DOHH2 (cell line): Measurements from ENCODE around the gene MYLK.

ENCODE experiments used
- H3F3A ChIP-seq: fragments of 200-600 bp; sonication (generic), shearing (Covaris generic); 2 replicates; pipeline ENCODE4 v1.6.0; 2016; ENCODE audit warnings: antibody characterized with exemption, mild to moderate bottlenecking; ENCODE audit not compliant: control insufficient read depth, insufficient read depth
- H3K27ac ChIP-seq: fragments of 200-600 bp; sonication (generic); 2 replicates; pipeline ENCODE4 v1.5.1; 2014; ENCODE audit warnings: low read depth, mild to moderate bottlenecking, low read length, moderate library complexity
- H3K27me3 ChIP-seq: fragments of 200-600 bp; sonication (generic); 2 replicates; pipeline ENCODE4 v1.6.1; 2014; ENCODE audit warnings: mild to moderate bottlenecking, low read length, mixed read lengths; ENCODE audit not compliant: control insufficient read depth
- H3K36me3 ChIP-seq: fragments of 200-600 bp; sonication (generic); 2 replicates; pipeline ENCODE4 v1.6.1; 2014; ENCODE audit warnings: mild to moderate bottlenecking, low read length, moderate library complexity, mixed read lengths; ENCODE audit not compliant: control insufficient read depth
- H3K4me1 ChIP-seq: fragments of 200-600 bp; sonication (generic); 2 replicates; pipeline ENCODE4 v1.6.1; 2014; ENCODE audit warnings: mild to moderate bottlenecking, low read length, mixed read lengths; ENCODE audit not compliant: control insufficient read depth
- H3K4me2 ChIP-seq: fragments of 200-600 bp; sonication (generic); 2 replicates; pipeline ENCODE4 v1.6.0; 2014; ENCODE audit warnings: mild to moderate bottlenecking, low read length, moderate library complexity
- H3K4me3 ChIP-seq: fragments of 200-600 bp; sonication (generic); 2 replicates; pipeline ENCODE4 v1.5.1; 2014; ENCODE audit warnings: mild to moderate bottlenecking, low read length, mixed read lengths
- H3K79me2 ChIP-seq: fragments of 200-600 bp; sonication (generic); 2 replicates; pipeline ENCODE4 v1.6.1; 2014; ENCODE audit warnings: mild to moderate bottlenecking, low read length, mixed read lengths; ENCODE audit not compliant: control insufficient read depth
- H3K9me2 ChIP-seq: fragments of 200-600 bp; sonication (generic); replicated peaks from 2 replicates; pipeline ENCODE4 v1.6.1; 2014; ENCODE audit warnings: mild to moderate bottlenecking, low read length, mixed read lengths; ENCODE audit not compliant: control insufficient read depth
- H3K9me3 ChIP-seq: fragments of 200-600 bp; sonication (generic); 2 replicates; pipeline ENCODE4 v1.6.1; 2014; ENCODE audit warnings: antibody characterized with exemption, low read length, mixed read lengths; ENCODE audit not compliant: control insufficient read depth, insufficient read depth
- H4K20me1 ChIP-seq: fragments of 200-600 bp; sonication (generic); 2 replicates; pipeline ENCODE4 v1.6.0; 2014; ENCODE audit warnings: low read depth, mild to moderate bottlenecking, antibody characterized with exemption, low read length, moderate library complexity; ENCODE audit not compliant: control insufficient read depth, insufficient read depth
- EZH2phosphoT487 ChIP-seq: fragments of 200-600 bp; sonication (generic); IDR thresholded peaks from 2 replicates; pipeline ENCODE4 v1.6.1; 2017; ENCODE audit warnings: borderline replicate concordance, mild to moderate bottlenecking, antibody characterized with exemption, low read length, moderate library complexity, mixed read lengths
- TF ChIP-seq, protein P1 (sequence below): fragments of 200-600 bp; sonication (generic); IDR thresholded peaks from one replicate; pipeline ENCODE4 v1.5.1; 2014; ENCODE audit warnings: antibody characterized with exemption, mild to moderate bottlenecking, low read depth, low read length; ENCODE audit not compliant: poor library complexity, severe bottlenecking

Gene MYLK

DNA sequence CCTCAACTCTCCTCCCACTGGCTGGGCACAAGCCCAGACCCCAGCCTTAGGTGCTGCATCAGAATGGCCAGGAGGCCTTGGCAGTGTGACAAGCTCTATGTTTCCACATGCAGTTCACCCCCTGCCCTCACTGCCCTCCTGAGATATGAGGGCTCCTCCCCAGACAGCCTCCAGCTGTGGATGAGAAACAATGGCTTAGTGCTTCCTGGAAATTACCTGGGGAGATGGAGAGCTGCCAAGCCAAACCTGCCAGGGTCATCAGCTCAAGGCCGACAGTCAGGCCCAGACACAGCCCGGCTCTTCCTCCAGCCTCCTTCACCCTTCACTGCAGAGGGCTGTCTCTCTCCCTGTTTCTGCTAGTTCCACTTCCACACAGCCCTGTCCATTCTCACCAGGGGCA is 76.3 kb downstream of the MYLK start:
- H3K9me2 ChIP-seq: no peaks in the 10 kb centered on the region
- no peaks in the 10 kb centered on the region for H3K9me3 ChIP-seq
- H3K4me2 ChIP-seq: no peak overlapping the region
- H3K4me3 ChIP-seq: no peak overlapping the region
- no peaks in the 10 kb centered on the region for H3K4me1 ChIP-seq
- H3F3A ChIP-seq: no peaks in the 10 kb centered on the region
- H3K27ac ChIP-seq: no peak overlapping the region
- no peaks in the 10 kb centered on the region for H3K36me3 ChIP-seq
- TF ChIP-seq, protein P1, sequence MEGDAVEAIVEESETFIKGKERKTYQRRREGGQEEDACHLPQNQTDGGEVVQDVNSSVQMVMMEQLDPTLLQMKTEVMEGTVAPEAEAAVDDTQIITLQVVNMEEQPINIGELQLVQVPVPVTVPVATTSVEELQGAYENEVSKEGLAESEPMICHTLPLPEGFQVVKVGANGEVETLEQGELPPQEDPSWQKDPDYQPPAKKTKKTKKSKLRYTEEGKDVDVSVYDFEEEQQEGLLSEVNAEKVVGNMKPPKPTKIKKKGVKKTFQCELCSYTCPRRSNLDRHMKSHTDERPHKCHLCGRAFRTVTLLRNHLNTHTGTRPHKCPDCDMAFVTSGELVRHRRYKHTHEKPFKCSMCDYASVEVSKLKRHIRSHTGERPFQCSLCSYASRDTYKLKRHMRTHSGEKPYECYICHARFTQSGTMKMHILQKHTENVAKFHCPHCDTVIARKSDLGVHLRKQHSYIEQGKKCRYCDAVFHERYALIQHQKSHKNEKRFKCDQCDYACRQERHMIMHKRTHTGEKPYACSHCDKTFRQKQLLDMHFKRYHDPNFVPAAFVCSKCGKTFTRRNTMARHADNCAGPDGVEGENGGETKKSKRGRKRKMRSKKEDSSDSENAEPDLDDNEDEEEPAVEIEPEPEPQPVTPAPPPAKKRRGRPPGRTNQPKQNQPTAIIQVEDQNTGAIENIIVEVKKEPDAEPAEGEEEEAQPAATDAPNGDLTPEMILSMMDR: no peak
- TF ChIP-seq EZH2phosphoT487: no peak
- no peaks in the 10 kb centered on the region for H4K20me1 ChIP-seq
- H3K79me2 ChIP-seq: no peaks in the 10 kb centered on the region
- peaks cover 3% of the 10 kb centered on the region; the same call in 1 of the 2 replicates for H3K27me3 ChIP-seq

DNA sequence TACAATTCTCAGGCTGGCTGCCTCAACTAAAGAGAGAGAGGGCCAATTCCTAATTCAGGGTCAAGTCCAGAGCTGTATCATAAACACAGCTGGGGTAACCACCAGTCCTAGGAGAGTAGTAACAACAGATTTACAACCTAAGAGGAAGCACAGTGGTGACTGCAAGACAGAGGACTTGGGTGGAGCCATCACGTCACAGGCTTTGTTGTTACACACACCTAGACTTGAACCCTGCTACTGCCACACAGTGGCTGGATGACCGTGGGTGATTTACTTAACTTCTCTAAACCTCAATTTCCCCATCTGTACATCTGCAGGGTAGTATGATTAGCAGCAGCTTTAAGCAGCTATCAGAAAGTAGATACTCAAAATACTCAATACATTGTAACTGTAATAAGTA is 78.6 kb downstream of the MYLK start:
- no peaks in the 10 kb centered on the region for H4K20me1 ChIP-seq
- no peaks in the 10 kb centered on the region for H3K9me3 ChIP-seq
- TF ChIP-seq, protein P1: no peak
- TF ChIP-seq EZH2phosphoT487: no peak
- no peaks in the 10 kb centered on the region for H3K79me2 ChIP-seq
- H3K4me2 ChIP-seq: no peak overlapping the region
- no peaks in the 10 kb centered on the region for H3K4me1 ChIP-seq
- no peak overlapping the region for H3K4me3 ChIP-seq
- peaks cover 3% of the 10 kb centered on the region; the same call in 1 of the 2 replicates for H3K27me3 ChIP-seq
- no peaks in the 10 kb centered on the region for H3F3A ChIP-seq
- H3K9me2 ChIP-seq: no peaks in the 10 kb centered on the region
- H3K36me3 ChIP-seq: no peaks in the 10 kb centered on the region
- H3K27ac ChIP-seq: no peak overlapping the region

DNA sequence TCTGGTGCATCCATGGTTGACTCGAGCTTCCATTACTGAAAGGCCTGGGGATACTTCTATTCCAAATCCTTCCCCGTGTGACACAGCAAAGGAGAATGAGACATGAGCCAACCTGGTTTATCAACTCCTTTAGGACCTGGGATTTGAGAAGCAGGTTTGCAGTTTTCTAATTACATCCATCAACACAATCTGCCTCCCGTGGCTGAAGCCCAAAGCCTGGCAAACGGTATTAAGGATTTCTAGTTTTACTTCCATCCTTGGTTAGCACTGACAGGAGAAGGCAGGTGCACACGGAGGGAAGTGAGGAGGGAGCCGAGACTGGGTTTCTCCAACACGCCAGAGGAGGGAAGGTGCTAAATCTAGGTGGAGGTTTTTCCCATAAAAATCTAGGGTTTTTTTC is 79.0 kb downstream of the MYLK start:
- Histone ChIP-seq H3K36me3 (no peaks in the 10 kb centered on the region), H4K20me1 (no peaks in the 10 kb centered on the region), H3F3A (no peaks in the 10 kb centered on the region), H3K9me2 (no peaks in the 10 kb centered on the region), H3K79me2 (no peaks in the 10 kb centered on the region), H3K9me3 (no peaks in the 10 kb centered on the region), H3K4me3 (no peak overlapping the region), H3K4me2 (no peak overlapping the region), H3K4me1 (no peaks in the 10 kb centered on the region), H3K27me3 (peaks cover 3% of the 10 kb centered on the region; the same call in 1 of the 2 replicates), H3K27ac (no peak overlapping the region)
- TF ChIP-seq, protein P1: no peak
- TF ChIP-seq EZH2phosphoT487: no peak

DNA sequence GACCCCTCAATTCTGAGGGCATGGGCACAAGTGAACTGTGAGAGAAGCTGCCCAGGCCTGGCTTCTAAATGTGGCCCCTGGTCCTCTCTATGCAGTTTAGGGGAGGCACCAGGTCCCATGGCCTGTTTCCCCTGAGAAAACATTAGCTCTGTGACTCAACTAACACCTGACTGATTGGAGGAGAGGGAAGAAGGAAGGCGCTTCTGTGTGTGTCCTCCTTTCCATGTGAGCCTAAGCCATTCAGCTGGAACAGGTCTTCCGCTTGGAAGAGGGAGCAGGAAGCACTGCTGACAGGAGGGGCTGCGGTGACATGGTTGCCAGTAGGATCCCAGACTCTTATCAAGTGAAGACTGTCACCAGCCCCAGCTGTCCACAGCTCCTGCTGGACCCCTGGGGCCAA is 79.5 kb downstream of the MYLK start:
- no peaks in the 10 kb centered on the region for H4K20me1 ChIP-seq
- TF ChIP-seq EZH2phosphoT487: no peak
- TF ChIP-seq, protein P1: no peak
- H3K4me1 ChIP-seq: no peaks in the 10 kb centered on the region
- no peaks in the 10 kb centered on the region for H3K9me3 ChIP-seq
- H3K9me2 ChIP-seq: no peaks in the 10 kb centered on the region
- no peaks in the 10 kb centered on the region for H3F3A ChIP-seq
- H3K27ac ChIP-seq: no peak overlapping the region
- H3K36me3 ChIP-seq: no peaks in the 10 kb centered on the region
- peaks cover 3% of the 10 kb centered on the region; the same call in 1 of the 2 replicates for H3K27me3 ChIP-seq
- H3K79me2 ChIP-seq: no peaks in the 10 kb centered on the region
- H3K4me3 ChIP-seq: no peak overlapping the region
- H3K4me2 ChIP-seq: no peak overlapping the region
